Measurements from ENCODE around the gene CCDC54.

Gene CCDC54

GRCh38 chr3:107395066-107395465, 17.8 kb downstream of the CCDC54 start:
- no peak for FAIRE-seq

GRCh38 chr3:107401301-107401700, 24.1 kb downstream of the CCDC54 start:
- FAIRE-seq = no peak

- no peak for FAIRE-seq
Measured at GRCh38 chr3:107402214-107402613, 25.0 kb downstream of the CCDC54 start.

GRCh38 chr3:107404727-107405469, 27.7 kb downstream of the CCDC54 start:
- no peak for FAIRE-seq

GRCh38 chr3:107407355-107407754, 30.1 kb downstream of the CCDC54 start:
- no peak for FAIRE-seq

GRCh38 chr3:107408513-107408912, 31.3 kb downstream of the CCDC54 start:
- no peak for FAIRE-seq

GRCh38 chr3:107409365-107409764, 32.1 kb downstream of the CCDC54 start:
- FAIRE-seq = no peak

- FAIRE-seq = no peak
Measured at GRCh38 chr3:107410606-107411005, 33.4 kb downstream of the CCDC54 start.

- no peak for FAIRE-seq
Measured at GRCh38 chr3:107411056-107411455, 33.8 kb downstream of the CCDC54 start.

- FAIRE-seq = no peak
Measured at GRCh38 chr3:107411779-107412178, 34.5 kb downstream of the CCDC54 start.

GRCh38 chr3:107412376-107412775, 35.1 kb downstream of the CCDC54 start:
- no peak for FAIRE-seq

- FAIRE-seq = no peak
Measured at GRCh38 chr3:107413264-107413663, 36.0 kb downstream of the CCDC54 start.

- peak; percentile 38 for FAIRE-seq
Measured at GRCh38 chr3:107414325-107414964, 37.2 kb downstream of the CCDC54 start.

- no peak for FAIRE-seq
Measured at GRCh38 chr3:107416138-107416537, 38.9 kb downstream of the CCDC54 start.

- no peak for FAIRE-seq
Measured at GRCh38 chr3:107416886-107417285, 39.6 kb downstream of the CCDC54 start.

- FAIRE-seq = peak; percentile 97
Measured at GRCh38 chr3:107421170-107421792, 44.0 kb downstream of the CCDC54 start.

GRCh38 chr3:107421881-107422280, 44.6 kb downstream of the CCDC54 start:
- peak; percentile 9 for FAIRE-seq

GRCh38 chr3:107425033-107425432, 47.8 kb downstream of the CCDC54 start:
- no peak for FAIRE-seq

- FAIRE-seq = no peak
Measured at GRCh38 chr3:107426223-107426622, 49.0 kb downstream of the CCDC54 start.
